ENCODE data around the gene FSIP1. TPM values are rescaled to one million over a fixed set of nuclear protein-coding genes. Genes with fewer than 3 reads are reported as not detected.

Gene FSIP1
- total RNA-seq, 1 donor from 2014 or later = 2.9 TPM

GRCh38 chr15:39701988-39702387 is 80.7 kb downstream of the FSIP1 start:
- H3K4me3 Mint-ChIP-seq = no peak overlapping the region
- H3K27ac Mint-ChIP-seq = no peak overlapping the region
- no peaks in the 10 kb centered on the region for H3K27me3 Mint-ChIP-seq
- DNase-seq (ENCODE audit: extremely low spot score, unreplicated experiment) = no peak
- no peaks in the 10 kb centered on the region for H3K9me3 Mint-ChIP-seq
- H3K36me3 Mint-ChIP-seq = no peaks in the 10 kb centered on the region
- H3K4me1 Mint-ChIP-seq (ENCODE audit: unreplicated experiment) = peaks cover 6% of the 10 kb centered on the region
- no peak for TF ChIP-seq CTCF (conservative IDR thresholded peaks at IDR 0.05)

- Mint-ChIP-seq H3K4me3 (no peak overlapping the region), H3K9me3 (no peaks in the 10 kb centered on the region), H3K27me3 (no peaks in the 10 kb centered on the region), H3K36me3 (no peaks in the 10 kb centered on the region), H3K27ac (no peak overlapping the region), H3K4me1 (ENCODE audit: unreplicated experiment) (peaks cover 10% of the 10 kb centered on the region)
- no peak for TF ChIP-seq CTCF (conservative IDR thresholded peaks at IDR 0.05)
- no peak for DNase-seq (ENCODE audit: extremely low spot score, unreplicated experiment)
Observed at GRCh38 chr15:39700375-39700700, 82.3 kb downstream of the FSIP1 start.

- DNase-seq (ENCODE audit: extremely low spot score, unreplicated experiment) = no peak
- H3K36me3 Mint-ChIP-seq = no peaks in the 10 kb centered on the region
- TF ChIP-seq CTCF (conservative IDR thresholded peaks at IDR 0.05) = no peak
- H3K9me3 Mint-ChIP-seq = no peaks in the 10 kb centered on the region
- no peak overlapping the region for H3K27ac Mint-ChIP-seq
- peaks cover 6% of the 10 kb centered on the region for H3K4me1 Mint-ChIP-seq (ENCODE audit: unreplicated experiment)
- no peaks in the 10 kb centered on the region for H3K27me3 Mint-ChIP-seq
- no peak overlapping the region for H3K4me3 Mint-ChIP-seq
Observed at GRCh38 chr15:39699516-39700374, 82.9 kb downstream of the FSIP1 start.

- no peak for TF ChIP-seq CTCF (conservative IDR thresholded peaks at IDR 0.05)
- H3K27ac Mint-ChIP-seq = no peak overlapping the region
Observed at GRCh38 chr15:39698444-39699390, 83.9 kb downstream of the FSIP1 start.

DNA sequence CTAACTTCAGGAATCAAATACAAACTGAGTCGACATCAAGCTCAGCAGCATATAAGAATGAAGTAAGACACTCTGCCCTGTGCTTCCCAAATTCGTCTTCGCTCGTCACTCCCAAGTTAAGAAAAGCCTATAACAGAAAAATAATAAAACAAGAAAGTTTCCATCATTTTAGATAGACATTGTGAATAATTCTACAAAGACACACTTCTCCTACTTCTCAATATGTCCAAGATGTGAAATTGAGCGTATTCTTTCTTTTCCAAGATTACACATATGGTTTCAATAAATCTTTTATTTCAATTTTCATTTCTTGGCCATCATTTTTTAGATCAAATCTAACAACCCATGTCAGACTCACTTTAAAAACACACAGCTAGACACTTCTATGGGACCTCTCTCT is 85.1 kb downstream of the FSIP1 start:
- Mint-ChIP-seq H3K9me3 (no peaks in the 10 kb centered on the region), H3K4me1 (ENCODE audit: unreplicated experiment) (peaks cover 8% of the 10 kb centered on the region), H3K27ac (no peak overlapping the region), H3K4me3 (no peak overlapping the region), H3K36me3 (no peaks in the 10 kb centered on the region), H3K27me3 (no peaks in the 10 kb centered on the region)
- no peak for DNase-seq (ENCODE audit: extremely low spot score, unreplicated experiment)
- no peak for TF ChIP-seq CTCF (conservative IDR thresholded peaks at IDR 0.05)

More at GRCh38 chr15:39698444-39699390, 83.9 kb downstream of the FSIP1 start:
- Mint-ChIP-seq H3K4me3 (no peak overlapping the region), H3K36me3 (no peaks in the 10 kb centered on the region), H3K4me1 (ENCODE audit: unreplicated experiment) (peaks cover 4% of the 10 kb centered on the region), H3K27me3 (no peaks in the 10 kb centered on the region), H3K9me3 (no peaks in the 10 kb centered on the region)
- no peak for DNase-seq (ENCODE audit: extremely low spot score, unreplicated experiment)
